Measurements from ENCODE around the gene GARS1. TPM values are rescaled to one million over a fixed set of nuclear protein-coding genes. Genes with fewer than 3 reads are reported as not detected.

GARS1 gene, protein sequence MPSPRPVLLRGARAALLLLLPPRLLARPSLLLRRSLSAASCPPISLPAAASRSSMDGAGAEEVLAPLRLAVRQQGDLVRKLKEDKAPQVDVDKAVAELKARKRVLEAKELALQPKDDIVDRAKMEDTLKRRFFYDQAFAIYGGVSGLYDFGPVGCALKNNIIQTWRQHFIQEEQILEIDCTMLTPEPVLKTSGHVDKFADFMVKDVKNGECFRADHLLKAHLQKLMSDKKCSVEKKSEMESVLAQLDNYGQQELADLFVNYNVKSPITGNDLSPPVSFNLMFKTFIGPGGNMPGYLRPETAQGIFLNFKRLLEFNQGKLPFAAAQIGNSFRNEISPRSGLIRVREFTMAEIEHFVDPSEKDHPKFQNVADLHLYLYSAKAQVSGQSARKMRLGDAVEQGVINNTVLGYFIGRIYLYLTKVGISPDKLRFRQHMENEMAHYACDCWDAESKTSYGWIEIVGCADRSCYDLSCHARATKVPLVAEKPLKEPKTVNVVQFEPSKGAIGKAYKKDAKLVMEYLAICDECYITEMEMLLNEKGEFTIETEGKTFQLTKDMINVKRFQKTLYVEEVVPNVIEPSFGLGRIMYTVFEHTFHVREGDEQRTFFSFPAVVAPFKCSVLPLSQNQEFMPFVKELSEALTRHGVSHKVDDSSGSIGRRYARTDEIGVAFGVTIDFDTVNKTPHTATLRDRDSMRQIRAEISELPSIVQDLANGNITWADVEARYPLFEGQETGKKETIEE
- 237 and 296 TPM in 2 replicates for total RNA-seq (2014; rRNA removed; shearing (Covaris generic); ENCODE audit: low replicate concordance)

- Histone ChIP-seq H3K9ac (ENCODE audit: low read length) (peak within 1 kb of the TSS; percentile 97), H3K27me3 (ENCODE audit: low read length) (no peaks in the 10 kb centered on the region), H3K4me2 (ENCODE audit: low read depth, low read length, poor library complexity, severe bottlenecking) (peak within 1 kb of the TSS; percentile 92), H3K9me2 (replicated peaks; ENCODE audit: insufficient read depth, low read length) (no peaks in the 10 kb centered on the region), H3K4me1 (ENCODE audit: low read length) (peaks cover 21% of the 10 kb centered on the region), H2AFZ (ENCODE audit: low read length) (peak within 1 kb of the TSS; percentile 13), H3K27ac (ENCODE audit: low read length) (peak within 1 kb of the TSS; percentile 91), H3K9me3 (ENCODE audit: low read length) (no peaks in the 10 kb centered on the region), H3K36me3 (ENCODE audit: insufficient read depth, low read length) (peaks cover 25% of the 10 kb centered on the region), H3K4me3 (ENCODE audit: low read length) (peak within 1 kb of the TSS; percentile 89), H4K20me1 (ENCODE audit: insufficient read depth, low read depth, low read length) (peaks cover 13% of the 10 kb centered on the region), H3K79me2 (ENCODE audit: low read length) (peaks cover 91% of the 10 kb centered on the region)
- peak; percentile 96 for DNase-seq
Observed at GRCh38 chr7:30594540-30595435, at the start of gene GARS1. Gene GARS1 (plus strand): TSS chr7:30594878. CDS start chr7:30594922, 44 bp downstream.

- Histone ChIP-seq H3K9me3 (ENCODE audit: low read length) (no peaks in the 10 kb centered on the region), H3K4me2 (ENCODE audit: low read depth, low read length, poor library complexity, severe bottlenecking) (no peak overlapping the region), H3K9me2 (replicated peaks; ENCODE audit: insufficient read depth, low read length) (no peaks in the 10 kb centered on the region), H3K27ac (ENCODE audit: low read length) (no peak overlapping the region), H3K4me3 (ENCODE audit: low read length) (no peak overlapping the region), H3K79me2 (ENCODE audit: low read length) (no peaks in the 10 kb centered on the region), H2AFZ (ENCODE audit: low read length) (no peak overlapping the region), H3K27me3 (ENCODE audit: low read length) (no peaks in the 10 kb centered on the region), H4K20me1 (ENCODE audit: insufficient read depth, low read depth, low read length) (no peaks in the 10 kb centered on the region), H3K36me3 (ENCODE audit: insufficient read depth, low read length) (no peaks in the 10 kb centered on the region), H3K4me1 (ENCODE audit: low read length) (peaks cover 6% of the 10 kb centered on the region), H3K9ac (ENCODE audit: low read length) (no peak overlapping the region)
- DNase-seq, result no peak
Observed at GRCh38 chr7:30545791-30546555, 48.7 kb upstream of the GARS1 start.

DNA sequence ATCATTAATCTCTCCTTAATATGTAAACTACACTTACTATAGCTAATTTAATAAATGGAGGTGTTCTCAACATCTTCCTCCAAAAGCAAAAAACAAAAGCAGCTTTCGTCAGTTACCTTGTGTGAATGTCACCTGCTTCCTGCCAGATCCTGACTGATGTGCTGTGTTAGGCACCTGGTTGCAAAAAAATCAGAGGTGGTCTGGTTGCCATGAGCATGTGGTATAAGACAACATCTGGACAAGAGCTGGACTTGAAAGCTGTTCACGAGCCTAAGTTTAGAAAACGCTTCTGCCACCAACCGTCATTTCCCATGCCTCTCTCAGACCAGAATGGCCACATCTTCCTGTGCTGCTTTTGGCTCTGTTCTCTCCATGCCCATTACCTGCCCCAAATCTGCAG lies 48.1 kb upstream of the GARS1 start:
- Histone ChIP-seq H3K36me3 (ENCODE audit: insufficient read depth, low read length) (no peaks in the 10 kb centered on the region), H3K4me3 (ENCODE audit: low read length) (no peak overlapping the region), H3K9ac (ENCODE audit: low read length) (no peak overlapping the region), H3K9me3 (ENCODE audit: low read length) (no peaks in the 10 kb centered on the region), H3K27ac (ENCODE audit: low read length) (no peak overlapping the region), H3K79me2 (ENCODE audit: low read length) (no peaks in the 10 kb centered on the region), H3K27me3 (ENCODE audit: low read length) (no peaks in the 10 kb centered on the region), H4K20me1 (ENCODE audit: insufficient read depth, low read depth, low read length) (no peaks in the 10 kb centered on the region), H2AFZ (ENCODE audit: low read length) (no peak overlapping the region), H3K9me2 (replicated peaks; ENCODE audit: insufficient read depth, low read length) (no peaks in the 10 kb centered on the region), H3K4me1 (ENCODE audit: low read length) (peaks cover 12% of the 10 kb centered on the region), H3K4me2 (ENCODE audit: low read depth, low read length, poor library complexity, severe bottlenecking) (no peak overlapping the region)
- DNase-seq, result no peak

GRCh38 chr7:30548845-30549244 lies 45.8 kb upstream of the GARS1 start:
- H3K4me1 ChIP-seq (ENCODE audit: low read length), result peaks cover 12% of the 10 kb centered on the region
- H2AFZ ChIP-seq (ENCODE audit: low read length), result no peak overlapping the region
- H3K9me2 ChIP-seq (replicated peaks; ENCODE audit: insufficient read depth, low read length), result no peaks in the 10 kb centered on the region
- no peaks in the 10 kb centered on the region for H3K27me3 ChIP-seq (ENCODE audit: low read length)
- H4K20me1 ChIP-seq (ENCODE audit: insufficient read depth, low read depth, low read length), result no peaks in the 10 kb centered on the region
- no peaks in the 10 kb centered on the region for H3K9me3 ChIP-seq (ENCODE audit: low read length)
- H3K27ac ChIP-seq (ENCODE audit: low read length), result no peak overlapping the region
- H3K4me3 ChIP-seq (ENCODE audit: low read length), result no peak overlapping the region
- DNase-seq, result peak; percentile 72
- no peaks in the 10 kb centered on the region for H3K79me2 ChIP-seq (ENCODE audit: low read length)
- no peak overlapping the region for H3K4me2 ChIP-seq (ENCODE audit: low read depth, low read length, poor library complexity, severe bottlenecking)
- H3K36me3 ChIP-seq (ENCODE audit: insufficient read depth, low read length), result no peaks in the 10 kb centered on the region
- no peak overlapping the region for H3K9ac ChIP-seq (ENCODE audit: low read length)

GRCh38 chr7:30549931-30550493 lies 44.7 kb upstream of the GARS1 start:
- no peak overlapping the region for H2AFZ ChIP-seq (ENCODE audit: low read length)
- H3K27me3 ChIP-seq (ENCODE audit: low read length), result no peaks in the 10 kb centered on the region
- no peak for DNase-seq
- peaks cover 12% of the 10 kb centered on the region for H3K4me1 ChIP-seq (ENCODE audit: low read length)
- H3K9ac ChIP-seq (ENCODE audit: low read length), result no peak overlapping the region
- H3K79me2 ChIP-seq (ENCODE audit: low read length), result no peaks in the 10 kb centered on the region
- H3K36me3 ChIP-seq (ENCODE audit: insufficient read depth, low read length), result no peaks in the 10 kb centered on the region
- no peaks in the 10 kb centered on the region for H4K20me1 ChIP-seq (ENCODE audit: insufficient read depth, low read depth, low read length)
- H3K4me2 ChIP-seq (ENCODE audit: low read depth, low read length, poor library complexity, severe bottlenecking), result no peak overlapping the region
- H3K9me2 ChIP-seq (replicated peaks; ENCODE audit: insufficient read depth, low read length), result no peaks in the 10 kb centered on the region
- no peaks in the 10 kb centered on the region for H3K9me3 ChIP-seq (ENCODE audit: low read length)
- H3K27ac ChIP-seq (ENCODE audit: low read length), result no peak overlapping the region
- H3K4me3 ChIP-seq (ENCODE audit: low read length), result no peak overlapping the region

DNA sequence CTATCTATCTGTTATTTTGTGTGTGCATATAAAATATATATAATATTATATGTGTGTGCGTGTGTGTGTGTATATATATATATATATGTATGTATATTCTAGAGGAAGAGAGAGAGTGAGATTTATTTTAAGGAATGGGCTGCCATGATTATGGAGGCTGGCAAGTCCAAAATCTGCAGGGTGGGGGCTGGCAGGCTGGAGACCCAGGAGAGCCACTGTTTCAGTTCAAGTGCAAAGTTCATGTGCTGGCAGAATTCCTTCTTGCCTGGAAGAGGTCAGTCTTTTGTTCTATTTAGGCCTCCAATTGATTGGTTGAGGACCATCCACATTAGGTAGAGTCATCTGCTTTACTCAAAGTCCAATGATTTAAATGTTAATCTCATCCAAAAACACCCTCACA lies 42.3 kb upstream of the GARS1 start:
- Histone ChIP-seq H3K36me3 (ENCODE audit: insufficient read depth, low read length) (no peaks in the 10 kb centered on the region), H3K4me3 (ENCODE audit: low read length) (no peak overlapping the region), H3K9me2 (replicated peaks; ENCODE audit: insufficient read depth, low read length) (no peaks in the 10 kb centered on the region), H4K20me1 (ENCODE audit: insufficient read depth, low read depth, low read length) (no peaks in the 10 kb centered on the region), H3K4me2 (ENCODE audit: low read depth, low read length, poor library complexity, severe bottlenecking) (no peak overlapping the region), H3K9ac (ENCODE audit: low read length) (no peak overlapping the region), H3K27ac (ENCODE audit: low read length) (no peak overlapping the region), H3K9me3 (ENCODE audit: low read length) (no peaks in the 10 kb centered on the region), H3K27me3 (ENCODE audit: low read length) (no peaks in the 10 kb centered on the region), H3K4me1 (ENCODE audit: low read length) (peaks cover 12% of the 10 kb centered on the region), H2AFZ (ENCODE audit: low read length) (no peak overlapping the region), H3K79me2 (ENCODE audit: low read length) (no peaks in the 10 kb centered on the region)
- no peak for DNase-seq

- H3K36me3 ChIP-seq (ENCODE audit: insufficient read depth, low read length), result no peaks in the 10 kb centered on the region
- no peaks in the 10 kb centered on the region for H3K27me3 ChIP-seq (ENCODE audit: low read length)
- no peak for DNase-seq
- no peaks in the 10 kb centered on the region for H3K9me2 ChIP-seq (replicated peaks; ENCODE audit: insufficient read depth, low read length)
- H2AFZ ChIP-seq (ENCODE audit: low read length), result no peak overlapping the region
- H3K9me3 ChIP-seq (ENCODE audit: low read length), result no peaks in the 10 kb centered on the region
- no peaks in the 10 kb centered on the region for H4K20me1 ChIP-seq (ENCODE audit: insufficient read depth, low read depth, low read length)
- peaks cover 12% of the 10 kb centered on the region for H3K4me1 ChIP-seq (ENCODE audit: low read length)
- no peak overlapping the region for H3K27ac ChIP-seq (ENCODE audit: low read length)
- H3K4me3 ChIP-seq (ENCODE audit: low read length), result no peak overlapping the region
- H3K9ac ChIP-seq (ENCODE audit: low read length), result no peak overlapping the region
- H3K4me2 ChIP-seq (ENCODE audit: low read depth, low read length, poor library complexity, severe bottlenecking), result no peak overlapping the region
- H3K79me2 ChIP-seq (ENCODE audit: low read length), result no peaks in the 10 kb centered on the region
Observed at GRCh38 chr7:30553141-30553540, 41.5 kb upstream of the GARS1 start.
